ENCODE data around the gene CNN1. TPM values are rescaled to one million over a fixed set of nuclear protein-coding genes. Genes with fewer than 3 reads are reported as not detected.
"Not testable (repeated sequence)": the region's sequence is repeated elsewhere in the genome, so short reads cannot be mapped to it uniquely, and the experiment has no call there.

The CNN1 gene
- polyA plus RNA-seq, 3 donors, result 2.2 to 3.0 (median 2.2) TPM

- no peak for DNase-seq (ENCODE audit: low read depth in 3 of 3, low spot score in 2 of 3)
These were observed 59.4 kb downstream of the CNN1 start for GRCh38 chr19:11598103-11598483.

- DNase-seq (ENCODE audit: low read depth in 3 of 3, low spot score in 2 of 3), result no peak
These were observed 60.1 kb downstream of the CNN1 start for GRCh38 chr19:11598746-11599145.

- not testable (repeated sequence) for DNase-seq (ENCODE audit: low read depth in 3 of 3, low spot score in 2 of 3)
These were observed 61.1 kb downstream of the CNN1 start for GRCh38 chr19:11599704-11600103.

Other genes starting within 250 kb of the CNN1 start
- gene TSPAN16, start 242.7 kb upstream of the CNN1 start, polyA plus RNA-seq (ENCODE audit: insufficient read length in 3 of 3), result not detected
- 10 to 100 TPM; 14.4 to 19.2 (median 17.4) TPM for gene RAB3D, start 199.2 kb upstream of the CNN1 start, polyA plus RNA-seq (ENCODE audit: insufficient read length in 3 of 3)
- gene TMEM205, start 192.6 kb upstream of the CNN1 start, polyA plus RNA-seq (ENCODE audit: insufficient read length in 3 of 3), result 100 to 1,000 TPM; 126 to 159 (median 135) TPM
- gene CCDC159, start 192.3 kb upstream of the CNN1 start, polyA plus RNA-seq (ENCODE audit: insufficient read length in 3 of 3), result 10 to 100 TPM; 21.5 to 23.3 (median 21.8) TPM
- gene PLPPR2, start 183.4 kb upstream of the CNN1 start, polyA plus RNA-seq (ENCODE audit: insufficient read length in 3 of 3), result 10 to 100 TPM in 2 of 3 donors, 1 to 10 TPM in 1; 9.2 to 11.3 (median 10.0) TPM
- gene SWSAP1, start 164.2 kb upstream of the CNN1 start, polyA plus RNA-seq (ENCODE audit: insufficient read length in 3 of 3), result 1 to 10 TPM; 3.0 to 3.2 (median 3.1) TPM
- gene EPOR, start 154.5 kb upstream of the CNN1 start, polyA plus RNA-seq (ENCODE audit: insufficient read length in 3 of 3), result 10 to 100 TPM; 15.0 to 17.2 (median 15.7) TPM
- gene RGL3, start 119.5 kb upstream of the CNN1 start, polyA plus RNA-seq (ENCODE audit: insufficient read length in 3 of 3), result 10 to 100 TPM; 47.6 to 64.8 (median 55.5) TPM
- gene ODAD3, start 103.7 kb upstream of the CNN1 start, polyA plus RNA-seq (ENCODE audit: insufficient read length in 3 of 3), result 1 to 10 TPM; 1.5 to 1.6 (median 1.5) TPM
- 100 to 1,000 TPM; 299 to 323 (median 323) TPM for gene PRKCSH, start 103.2 kb upstream of the CNN1 start, polyA plus RNA-seq (ENCODE audit: insufficient read length in 3 of 3)
- under 1 TPM; 0.04 to 0.35 (median 0.04) TPM for gene ELAVL3, start 57.8 kb upstream of the CNN1 start, polyA plus RNA-seq (ENCODE audit: insufficient read length in 3 of 3)
- gene ZNF653, start 33.0 kb upstream of the CNN1 start, polyA plus RNA-seq (ENCODE audit: insufficient read length in 3 of 3), result 1 to 10 TPM; 9.0 to 9.9 (median 9.4) TPM
- gene ECSIT, start 9.7 kb upstream of the CNN1 start, polyA plus RNA-seq (ENCODE audit: insufficient read length in 3 of 3), result 10 to 100 TPM; 36.5 to 40.4 (median 38.8) TPM
- gene ELOF1, start 20.4 kb downstream of the CNN1 start, polyA plus RNA-seq (ENCODE audit: insufficient read length in 3 of 3), result 10 to 100 TPM; 43.5 to 48.5 (median 44.9) TPM
- 10 to 100 TPM; 12.6 to 17.2 (median 15.5) TPM for gene ACP5, start 38.8 kb downstream of the CNN1 start, polyA plus RNA-seq (ENCODE audit: insufficient read length in 3 of 3)
- gene ZNF627, start 58.6 kb downstream of the CNN1 start, polyA plus RNA-seq (ENCODE audit: insufficient read length in 3 of 3), result 10 to 100 TPM; 47.8 to 56.1 (median 51.9) TPM
- 10 to 100 TPM; 11.8 to 14.2 (median 12.5) TPM for gene ZNF823, start 200.1 kb downstream of the CNN1 start, polyA plus RNA-seq (ENCODE audit: insufficient read length in 3 of 3)
- 10 to 100 TPM; 15.2 to 19.4 (median 18.8) TPM for gene ZNF441, start 228.1 kb downstream of the CNN1 start, polyA plus RNA-seq (ENCODE audit: insufficient read length in 3 of 3)